ENCODE results near the gene RMND5A.
A peak's percentile ranks its signal among the peaks of the same experiment; 100 is the strongest.

The RMND5A gene

DNA sequence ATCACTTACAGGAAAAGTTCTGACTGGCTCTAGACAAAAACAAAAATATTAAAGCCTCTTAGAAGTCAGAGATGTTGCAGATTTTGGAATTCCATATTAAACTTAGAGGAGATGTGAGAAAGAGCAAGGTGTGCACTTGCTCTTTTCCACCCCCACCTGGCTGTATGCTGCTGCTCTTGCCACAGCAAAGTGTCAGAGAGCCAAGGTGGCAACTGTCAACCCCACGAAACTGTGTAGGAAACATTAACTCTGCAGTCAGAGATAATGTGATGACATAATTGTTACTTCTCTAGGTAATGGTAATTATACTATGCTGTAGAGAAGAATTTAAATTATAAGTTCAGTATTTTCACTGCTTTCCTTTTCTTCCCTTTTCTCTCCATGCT, 45.2 kb downstream of the RMND5A start:
- DNase-seq (ENCODE audit: low read depth): no peak

DNA sequence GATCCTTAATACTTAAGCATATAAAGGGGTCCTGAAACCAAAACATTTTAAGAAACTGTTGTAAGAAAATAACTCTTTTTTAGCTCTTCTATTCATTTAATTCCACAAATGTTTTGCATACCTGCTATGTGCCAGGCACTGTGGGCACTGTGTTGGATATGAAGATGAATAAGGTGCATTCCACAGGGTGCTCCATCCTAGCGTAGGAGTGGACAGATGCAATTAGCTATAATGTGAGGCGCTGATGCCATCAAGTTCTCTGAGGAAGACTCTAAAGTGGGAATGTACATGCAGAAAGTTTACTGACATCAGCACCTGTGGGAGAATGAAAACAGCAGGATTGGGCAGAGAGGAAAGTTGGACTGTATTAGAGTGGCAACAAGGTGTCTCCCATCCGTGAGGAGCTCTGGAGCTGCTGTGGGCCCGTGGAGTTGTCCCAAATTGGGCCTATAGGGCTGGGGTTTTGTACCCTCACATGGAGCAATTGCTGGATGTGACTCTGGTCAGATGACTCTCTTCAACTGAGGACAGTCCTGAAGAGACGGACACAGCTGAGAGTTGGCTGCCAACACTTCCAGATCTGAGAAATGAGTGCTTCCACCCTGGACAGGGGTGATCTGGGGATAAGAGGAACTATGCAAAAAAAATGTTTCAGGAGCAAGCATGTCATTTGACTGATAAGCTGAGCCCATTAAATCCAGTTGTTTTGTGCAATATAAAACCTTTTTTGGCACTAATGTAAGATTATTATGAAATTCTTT, 48.3 kb downstream of the RMND5A start:
- no peak for DNase-seq (ENCODE audit: low read depth)

DNA sequence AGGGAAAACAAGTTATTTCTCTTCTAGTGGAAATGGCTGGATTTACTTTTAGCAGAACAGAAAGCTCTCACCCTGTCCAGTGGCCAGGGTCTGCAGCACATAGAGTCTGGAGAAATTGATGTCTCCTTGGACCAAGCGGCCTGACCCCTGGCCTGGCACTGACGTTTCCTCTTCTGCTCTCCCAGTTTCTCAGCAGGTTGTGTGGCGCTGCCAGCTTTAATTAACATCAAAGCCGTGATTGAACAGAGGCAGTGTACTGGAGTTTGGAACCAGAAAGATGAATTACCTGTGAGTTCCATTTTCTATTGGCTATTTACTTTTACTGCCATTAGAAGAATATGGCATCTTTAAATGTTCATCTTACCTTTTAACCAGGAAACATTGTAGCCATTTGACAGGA, 49.7 kb downstream of the RMND5A start:
- no peak for DNase-seq (ENCODE audit: low read depth)

DNA sequence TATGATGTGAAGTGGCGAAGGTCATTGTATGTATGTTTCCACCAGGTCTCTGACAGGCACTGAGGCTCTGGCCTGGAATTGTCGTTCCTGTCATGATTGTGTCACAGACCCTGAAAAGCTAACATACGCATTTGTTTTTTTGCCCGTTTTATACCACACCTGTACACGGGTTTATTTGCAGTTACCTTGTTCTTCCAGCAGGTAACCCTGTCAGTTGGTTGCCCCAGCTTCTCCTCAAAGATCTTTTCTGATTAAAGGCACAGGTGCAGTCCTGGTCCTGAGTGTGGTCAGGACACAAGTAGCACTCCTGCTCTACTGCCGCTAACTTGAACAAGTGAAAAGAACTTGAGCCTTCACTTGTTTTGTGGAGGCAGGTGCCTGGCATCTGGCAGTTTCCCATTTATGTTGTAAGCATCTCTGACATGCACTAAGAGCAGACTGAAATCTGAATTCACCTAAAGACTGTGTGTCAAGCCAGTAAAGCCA, 50.8 kb downstream of the RMND5A start:
- DNase-seq (ENCODE audit: low read depth): no peak

GRCh38 chr2:86772611-86773010, 52.5 kb downstream of the RMND5A start:
- DNase-seq (ENCODE audit: low read depth): no peak

- no peak for DNase-seq (ENCODE audit: low read depth)
Measured at GRCh38 chr2:86774862-86775261, 54.8 kb downstream of the RMND5A start.

GRCh38 chr2:86775338-86775737, 55.2 kb downstream of the RMND5A start:
- no peak for DNase-seq (ENCODE audit: low read depth)

- no peak for DNase-seq (ENCODE audit: low read depth)
Measured at GRCh38 chr2:86776532-86776931, 56.4 kb downstream of the RMND5A start.

- DNase-seq (ENCODE audit: low read depth): no peak
Measured at GRCh38 chr2:86778957-86779356, 58.9 kb downstream of the RMND5A start.

- no peak for DNase-seq (ENCODE audit: low read depth)
Measured at GRCh38 chr2:86779971-86780370, 59.9 kb downstream of the RMND5A start.

- peak; percentile 11 for DNase-seq (ENCODE audit: low read depth)
Measured at GRCh38 chr2:86781363-86781762, 61.3 kb downstream of the RMND5A start.

GRCh38 chr2:86782748-86783147, 62.7 kb downstream of the RMND5A start:
- no peak for DNase-seq (ENCODE audit: low read depth)

- no peak for DNase-seq (ENCODE audit: low read depth)
Measured at GRCh38 chr2:86783615-86784339, 63.7 kb downstream of the RMND5A start.

DNA sequence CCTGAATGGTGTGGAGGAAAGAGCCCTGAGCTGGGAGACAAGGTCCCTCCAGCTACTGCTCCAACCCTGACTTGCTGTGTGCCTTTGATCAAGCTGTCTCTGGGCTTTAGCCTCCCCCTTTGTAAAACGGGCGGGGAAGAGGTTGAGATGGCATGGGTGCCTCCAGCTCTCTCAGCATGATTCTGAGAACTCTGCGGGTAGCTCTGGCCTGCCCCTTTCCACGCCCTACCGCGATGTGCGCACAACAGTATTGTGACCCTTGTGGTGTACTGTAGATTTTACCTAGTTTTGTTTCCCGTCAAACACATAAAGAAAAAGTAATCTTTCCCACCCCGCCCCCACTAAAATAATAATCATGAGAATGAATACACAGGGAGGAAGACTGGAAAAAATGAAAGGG, 65.4 kb downstream of the RMND5A start:
- no peak for DNase-seq (ENCODE audit: low read depth)

- DNase-seq (ENCODE audit: low read depth): no peak
Measured at GRCh38 chr2:86786001-86786536, 66.0 kb downstream of the RMND5A start.

DNA sequence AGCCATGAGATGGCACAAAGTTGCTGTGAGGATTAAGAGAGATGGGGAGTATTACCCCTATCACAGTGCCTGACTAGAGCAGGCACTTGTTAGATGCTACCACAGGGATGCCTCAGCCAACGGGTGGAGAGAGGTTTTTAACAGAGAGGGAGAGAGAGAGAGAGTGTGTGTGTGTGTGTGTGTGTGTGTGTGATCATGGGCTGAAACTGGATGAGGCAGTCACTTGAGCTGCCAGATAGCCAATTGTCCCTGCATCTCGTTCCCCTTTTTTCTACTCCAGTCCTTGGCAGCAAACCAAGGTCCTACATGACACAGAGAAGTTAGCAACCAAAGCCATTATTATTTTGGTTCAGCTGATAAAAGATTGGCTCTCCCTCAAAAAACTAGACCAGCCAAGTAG, 67.6 kb downstream of the RMND5A start:
- no peak for DNase-seq (ENCODE audit: low read depth)

DNA sequence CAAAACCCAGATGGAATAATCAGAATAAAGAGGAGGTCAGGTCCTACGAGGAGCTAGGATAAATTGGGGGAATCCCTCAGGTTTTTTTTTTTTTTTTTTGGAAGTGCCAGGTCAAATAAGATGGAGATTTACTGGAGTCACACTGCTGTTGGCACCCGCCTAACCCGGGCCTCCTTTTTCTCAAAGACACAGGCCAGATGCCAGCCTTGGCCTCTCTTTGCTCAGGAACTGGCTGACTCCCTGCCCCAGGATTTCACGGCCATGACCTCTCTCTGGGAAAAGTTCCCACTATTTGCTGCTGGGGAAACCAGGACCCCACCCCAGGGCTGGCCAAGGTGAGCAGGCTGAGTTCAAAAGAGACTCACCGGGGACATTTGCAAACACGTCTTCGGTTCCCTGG, 68.1 kb downstream of the RMND5A start:
- DNase-seq (ENCODE audit: low read depth): no peak

- DNase-seq (ENCODE audit: low read depth): no peak
Measured at GRCh38 chr2:86788881-86789686, 69.0 kb downstream of the RMND5A start.

GRCh38 chr2:86789687-86790133, 69.6 kb downstream of the RMND5A start:
- DNase-seq (ENCODE audit: low read depth): no peak

GRCh38 chr2:86790134-86790675, 70.1 kb downstream of the RMND5A start:
- no peak for DNase-seq (ENCODE audit: low read depth)

DNA sequence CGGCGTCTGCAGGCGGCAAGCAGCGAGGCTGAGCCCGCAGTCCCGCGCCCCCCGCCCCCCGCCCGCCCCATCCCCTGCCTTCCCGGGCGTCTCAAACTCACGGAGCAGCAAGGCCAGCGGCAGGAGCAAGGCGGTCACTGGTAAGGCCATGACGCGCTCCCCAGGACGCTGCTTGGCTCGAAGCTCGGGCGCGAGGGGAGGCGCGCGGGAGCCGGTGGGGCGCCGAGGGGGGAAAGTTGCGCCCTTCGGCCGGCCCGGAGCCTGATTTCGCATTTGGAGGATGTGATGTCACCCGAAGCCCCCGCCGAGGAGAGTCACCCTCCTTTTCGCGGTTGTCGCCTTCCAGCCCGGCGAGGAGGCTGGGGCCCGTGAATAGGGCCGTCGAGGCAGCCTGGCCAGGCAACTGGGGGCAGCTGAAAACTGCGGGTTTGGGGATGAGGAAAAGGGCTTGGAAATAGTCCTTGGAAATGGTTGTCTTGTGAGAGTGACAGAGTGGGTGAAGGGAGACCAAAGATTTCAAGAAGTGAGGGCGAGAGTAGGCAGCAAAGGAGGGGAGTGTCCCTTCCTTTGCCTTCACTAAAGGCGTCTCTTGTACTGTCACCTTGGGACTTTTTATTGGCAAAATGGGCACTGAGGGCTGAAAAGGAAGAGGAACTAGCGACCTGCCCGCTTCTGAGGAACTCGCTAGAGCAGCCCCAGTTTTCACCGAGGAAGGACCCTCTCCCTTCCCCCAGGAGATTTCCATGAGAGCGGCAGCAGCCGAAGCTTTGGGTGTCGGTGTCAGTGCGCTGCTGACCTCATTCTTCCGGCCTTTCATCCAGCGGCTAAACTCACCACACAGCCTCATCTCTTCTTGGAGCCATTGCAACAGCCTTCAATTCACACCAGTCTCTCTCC, 70.8 kb downstream of the RMND5A start, which contains the start of gene CD8A:
CD8A (minus strand) TSS at position 238 of the 897 bp plus-strand sequence; CDS start at position 150, 88 bp downstream.
- DNase-seq (ENCODE audit: low read depth): no peak
